COLO668 (cell line): ENCODE data around the gene CSAD.
"Not testable (repeated sequence)": the region's sequence is repeated elsewhere in the genome, so short reads cannot be mapped to it uniquely, and the experiment has no call there.

Experiments used
- DNase-seq: peaks from one replicate; lab custom pipeline; 2025; ENCODE audit not compliant: unreplicated experiment; lab: John Stamatoyannopoulos, UW

Gene CSAD

DNA sequence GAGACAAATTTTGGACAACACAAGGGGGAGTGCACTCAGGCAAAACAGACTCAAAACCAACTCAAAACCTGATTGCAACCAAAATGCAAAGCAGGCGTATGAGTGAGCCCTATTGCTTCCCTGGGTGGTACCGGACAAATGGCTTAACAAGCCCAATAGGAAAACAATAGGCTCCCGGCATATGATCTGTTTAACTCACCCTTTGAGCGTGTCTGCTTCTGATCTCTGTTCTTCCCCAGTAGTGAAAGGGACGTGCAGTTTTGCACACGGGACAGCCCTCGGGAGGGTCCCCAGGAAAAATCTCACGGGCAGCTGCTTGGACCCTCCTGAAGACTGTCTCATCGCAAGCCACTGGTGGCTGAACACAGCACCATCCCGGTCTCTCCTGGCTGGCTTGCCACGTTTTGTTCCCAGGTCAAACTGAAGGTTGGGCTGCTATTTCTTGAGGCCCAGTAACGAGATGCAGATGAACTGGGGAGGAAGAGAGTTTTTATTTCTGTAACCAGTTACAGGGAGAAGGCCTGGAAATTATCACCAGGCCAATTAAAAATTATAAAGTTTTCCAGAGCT lies 67.5 kb downstream of the CSAD start:
- no peak for DNase-seq

DNA sequence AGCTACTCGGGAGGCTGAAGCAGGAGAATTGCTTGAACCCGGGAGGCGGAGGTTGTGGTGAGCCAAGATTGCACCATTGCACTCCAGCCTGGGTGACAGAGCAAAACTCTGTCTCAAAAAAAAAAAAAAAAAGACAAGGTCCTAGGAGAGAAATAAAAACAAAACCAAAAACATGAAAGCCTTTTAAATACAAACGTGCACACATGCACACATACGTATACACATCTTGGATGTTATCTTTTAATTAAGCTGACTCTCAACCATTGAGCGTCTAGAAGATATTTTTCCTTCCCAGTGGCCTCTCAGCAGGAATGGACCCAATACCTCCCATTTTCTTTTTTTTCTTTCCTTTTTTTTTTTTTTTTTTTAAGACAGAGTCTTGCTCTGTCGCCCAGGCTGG lies 68.3 kb downstream of the CSAD start:
- not testable (repeated sequence) for DNase-seq
